Trophoblast cell (in vitro differentiated cells and primary cell): ENCODE data around the gene RSPH10B.
"Not testable (repeated sequence)": the region's sequence is repeated elsewhere in the genome, so short reads cannot be mapped to it uniquely, and the experiment has no call there.

Experiments used
- DNase-seq, 2 donors: peaks; one replicate each; pipeline ENCODE4 v3.0.0-alpha.2; 2016
- H2AFZ ChIP-seq: 2 replicates; pipeline ENCODE4 v1.6.1; 2013; ENCODE audit warnings: low read length, moderate library complexity, mild to moderate bottlenecking; ENCODE audit not compliant: insufficient read depth, poor library complexity
- H2AK5ac ChIP-seq: 2 replicates; pipeline ENCODE4 v1.6.1; 2013; ENCODE audit warnings: mild to moderate bottlenecking, low read length
- H2BK120ac ChIP-seq: 2 replicates; pipeline ENCODE4 v1.6.1; 2013; ENCODE audit warnings: low read length, mild to moderate bottlenecking, moderate library complexity; ENCODE audit not compliant: insufficient read depth, poor library complexity
- H2BK12ac ChIP-seq: 2 replicates; pipeline ENCODE4 v1.6.1; 2013; ENCODE audit warnings: mild to moderate bottlenecking, low read length, moderate library complexity
- H2BK5ac ChIP-seq: 2 replicates; pipeline ENCODE4 v1.6.1; 2013; ENCODE audit warnings: low read length, low read depth, moderate library complexity, mild to moderate bottlenecking; ENCODE audit not compliant: poor library complexity
- H3K14ac ChIP-seq: 2 replicates; pipeline ENCODE4 v1.6.1; 2013; ENCODE audit warnings: mild to moderate bottlenecking, low read length
- H3K18ac ChIP-seq: 2 replicates; pipeline ENCODE4 v1.6.1; 2013; ENCODE audit warnings: mild to moderate bottlenecking, low read length
- H3K23ac ChIP-seq: 2 replicates; pipeline ENCODE4 v1.6.1; 2013; ENCODE audit warnings: low read length
- H3K27ac ChIP-seq: 2 replicates; pipeline ENCODE4 v1.5.1; 2013; ENCODE audit warnings: low read depth, mild to moderate bottlenecking, inconsistent platforms, low read length, moderate library complexity
- H3K27me3 ChIP-seq: 2 replicates; pipeline ENCODE4 v1.6.1; 2013; ENCODE audit warnings: inconsistent platforms, mild to moderate bottlenecking, low read length, moderate library complexity; ENCODE audit not compliant: insufficient read depth
- H3K36me3 ChIP-seq, 2 experiments: 1 replicate in 1 of 2; 2 replicates in 1 of 2; pipeline ENCODE4 v1.6.1; 2013; ENCODE audit warnings: low read length in 2 of 2, mild to moderate bottlenecking in 2 of 2, moderate library complexity in 1 of 2; ENCODE audit not compliant: insufficient read depth in 2 of 2, control insufficient read depth in 1 of 2
- H3K4ac ChIP-seq: 2 replicates; pipeline ENCODE4 v1.6.1; 2013; ENCODE audit warnings: low read depth, mild to moderate bottlenecking, low read length, moderate library complexity
- H3K4me1 ChIP-seq, 2 experiments: 1 replicate in 1 of 2; 2 replicates in 1 of 2; pipeline ENCODE4 v1.6.1; 2013; ENCODE audit warnings: low read length in 2 of 2, mild to moderate bottlenecking in 2 of 2, moderate library complexity in 1 of 2; ENCODE audit not compliant: insufficient read depth in 2 of 2, control insufficient read depth in 1 of 2
- H3K4me2 ChIP-seq: 2 replicates; pipeline ENCODE4 v1.6.1; 2013; ENCODE audit warnings: inconsistent platforms, mild to moderate bottlenecking, low read length, moderate library complexity
- H3K4me3 ChIP-seq: 2 replicates; pipeline ENCODE4 v1.5.1; 2013; ENCODE audit warnings: mild to moderate bottlenecking, low read depth, low read length, inconsistent platforms
- H3K79me1 ChIP-seq: one replicate; pipeline ENCODE4 v1.6.1; 2013; ENCODE audit warnings: low read length
- H3K79me2 ChIP-seq: 2 replicates; pipeline ENCODE4 v1.6.1; 2013; ENCODE audit warnings: low read length, mild to moderate bottlenecking; ENCODE audit not compliant: control insufficient read depth, insufficient read depth, poor library complexity
- H3K9ac ChIP-seq: 2 replicates; pipeline ENCODE4 v1.6.1; 2013; ENCODE audit warnings: mild to moderate bottlenecking, low read length
- H3K9me3 ChIP-seq: 2 replicates; pipeline ENCODE4 v1.6.1; 2013; ENCODE audit warnings: low read depth, mild to moderate bottlenecking, control low read depth, inconsistent platforms, low read length; ENCODE audit not compliant: insufficient read depth
- H4K12ac ChIP-seq: 2 replicates; pipeline ENCODE4 v1.6.1; 2013; ENCODE audit warnings: low read depth, mild to moderate bottlenecking, low read length, moderate library complexity
- H4K8ac ChIP-seq: 2 replicates; pipeline ENCODE4 v1.6.1; 2013; ENCODE audit warnings: low read depth, mild to moderate bottlenecking, low read length, moderate library complexity
- H4K91ac ChIP-seq: one replicate; pipeline ENCODE4 v1.6.1; 2013; ENCODE audit warnings: low read depth, mild to moderate bottlenecking, low read length, moderate library complexity
- WGBS: extraction: QIAGEN DNeasy Blood & Tissue Kit; methylation state at CpG from one replicate; pipeline ENCODE4 v1.1.7; 2013; ENCODE audit warnings: missing lambda C conversion rate; ENCODE audit not compliant: insufficient read length, insufficient coverage; ENCODE audit errors: extremely low coverage; 5-methylcytosine and 5-hydroxymethylcytosine counted together

RSPH10B gene

GRCh38 chr7:6007386-6007785 is 36.9 kb upstream of the RSPH10B start:
- H4K91ac ChIP-seq = no peak overlapping the region
- H3K9me3 ChIP-seq = no peaks in the 10 kb centered on the region
- no peak overlapping the region for H2BK5ac ChIP-seq
- H2BK120ac ChIP-seq = no peak overlapping the region
- no peak overlapping the region for H2AK5ac ChIP-seq
- peaks cover 5% of the 10 kb centered on the region for H3K79me2 ChIP-seq
- no CpG with 5 or more reads among the region's 4 CpGs for WGBS
- no peak overlapping the region for H3K9ac ChIP-seq
- H3K27ac ChIP-seq = no peak overlapping the region
- DNase-seq = no peak
- H4K12ac ChIP-seq = no peak overlapping the region
- peaks cover 0 to 2% of the 10 kb centered on the region in 2 experiments for H3K4me1 ChIP-seq
- no peak overlapping the region for H3K4me2 ChIP-seq
- no peak overlapping the region for H3K4me3 ChIP-seq
- no peaks in the 10 kb centered on the region for H3K27me3 ChIP-seq
- H3K18ac ChIP-seq = no peak overlapping the region
- no peak overlapping the region for H4K8ac ChIP-seq
- H3K79me1 ChIP-seq = peaks cover 9% of the 10 kb centered on the region
- no peak overlapping the region for H3K14ac ChIP-seq
- H3K36me3 ChIP-seq = peaks cover under 1 to 4% of the 10 kb centered on the region in 2 experiments
- H3K4ac ChIP-seq = no peak overlapping the region
- H3K23ac ChIP-seq = no peak overlapping the region
- no peak overlapping the region for H2BK12ac ChIP-seq
- no peak overlapping the region for H2AFZ ChIP-seq

- H3K14ac ChIP-seq = no peak overlapping the region
- no peaks in the 10 kb centered on the region for H3K27me3 ChIP-seq
- DNase-seq = peak; percentile 43 to 79
- H3K27ac ChIP-seq = no peak overlapping the region
- H3K9me3 ChIP-seq = no peaks in the 10 kb centered on the region
- no peak overlapping the region for H3K4me3 ChIP-seq
- H2AFZ ChIP-seq = no peak overlapping the region
- H3K23ac ChIP-seq = no peak overlapping the region
- H3K9ac ChIP-seq = no peak overlapping the region
- H3K4me2 ChIP-seq = no peak overlapping the region
- whole genome bisulfite sequencing = no CpG with 5 or more reads among the region's 10 CpGs
- H3K79me2 ChIP-seq = no peaks in the 10 kb centered on the region
- H3K36me3 ChIP-seq = peaks cover 12 to 28% of the 10 kb centered on the region in 2 experiments
- H2BK120ac ChIP-seq = no peak overlapping the region
- H3K4ac ChIP-seq = no peak overlapping the region
- H4K91ac ChIP-seq = no peak overlapping the region
- H2BK12ac ChIP-seq = no peak overlapping the region
- H2AK5ac ChIP-seq = no peak overlapping the region
- H3K18ac ChIP-seq = no peak overlapping the region
- H4K8ac ChIP-seq = no peak overlapping the region
- no peaks in the 10 kb centered on the region for H3K79me1 ChIP-seq
- peaks cover 2 to 3% of the 10 kb centered on the region in 2 experiments for H3K4me1 ChIP-seq
- no peak overlapping the region for H2BK5ac ChIP-seq
- no peak overlapping the region for H4K12ac ChIP-seq
Observed at GRCh38 chr7:5997210-5997808, 26.8 kb upstream of the RSPH10B start.

- not testable (repeated sequence) for DNase-seq, H3K14ac ChIP-seq, H3K9me3 ChIP-seq, H3K4me3 ChIP-seq, H4K8ac ChIP-seq, H2AK5ac ChIP-seq, H2BK12ac ChIP-seq, H4K91ac ChIP-seq, H3K27me3 ChIP-seq, H3K27ac ChIP-seq, H2BK120ac ChIP-seq, H3K79me1 ChIP-seq, H3K4me1 ChIP-seq, H3K18ac ChIP-seq, H3K9ac ChIP-seq, H3K23ac ChIP-seq, H3K4ac ChIP-seq, H3K79me2 ChIP-seq, H2BK5ac ChIP-seq, H3K4me2 ChIP-seq, H4K12ac ChIP-seq, H2AFZ ChIP-seq
- H3K36me3 ChIP-seq = peaks cover 13 to 17% of the 10 kb centered on the region in 2 experiments
- no CpG with 5 or more reads among the region's 15 CpGs for WGBS
Observed at GRCh38 chr7:5987061-5987460, 16.6 kb upstream of the RSPH10B start.

GRCh38 chr7:5979680-5980314 is 9.3 kb upstream of the RSPH10B start:
- H3K18ac ChIP-seq, H3K27ac ChIP-seq, H2AK5ac ChIP-seq, H2BK12ac ChIP-seq, H3K14ac ChIP-seq, H3K9me3 ChIP-seq, H2BK120ac ChIP-seq, H4K12ac ChIP-seq, H3K23ac ChIP-seq, H3K9ac ChIP-seq, H3K79me1 ChIP-seq, H2BK5ac ChIP-seq, H3K36me3 ChIP-seq, H3K27me3 ChIP-seq, H2AFZ ChIP-seq, H3K4me1 ChIP-seq, H3K4me2 ChIP-seq, H3K4ac ChIP-seq, DNase-seq, H4K8ac ChIP-seq, H3K4me3 ChIP-seq, H4K91ac ChIP-seq, H3K79me2 ChIP-seq: not testable (repeated sequence)
- WGBS = no CpG with 5 or more reads among the region's 12 CpGs
